AG08395 (cell line): ENCODE results near the gene ZXDA.
"Not testable (repeated sequence)": the region's sequence is repeated elsewhere in the genome, so short reads cannot be mapped to it uniquely, and the experiment has no call there.

Experiments
- DNase-seq: peaks from one replicate; pipeline ENCODE4 v3.0.0; 2012; ENCODE audit warnings: mixed read lengths, low spot score

Gene ZXDA

GRCh38 chrX:57910287-57910912 is at the start of gene ZXDA:
TSS of gene ZXDA (minus strand) at chrX:57910458. CDS start at chrX:57910420, 38 bp downstream.
- DNase-seq = not testable (repeated sequence)

- no peak for DNase-seq
Observed at GRCh38 chrX:57952320-57952678, 42.0 kb upstream of the ZXDA start.

DNA sequence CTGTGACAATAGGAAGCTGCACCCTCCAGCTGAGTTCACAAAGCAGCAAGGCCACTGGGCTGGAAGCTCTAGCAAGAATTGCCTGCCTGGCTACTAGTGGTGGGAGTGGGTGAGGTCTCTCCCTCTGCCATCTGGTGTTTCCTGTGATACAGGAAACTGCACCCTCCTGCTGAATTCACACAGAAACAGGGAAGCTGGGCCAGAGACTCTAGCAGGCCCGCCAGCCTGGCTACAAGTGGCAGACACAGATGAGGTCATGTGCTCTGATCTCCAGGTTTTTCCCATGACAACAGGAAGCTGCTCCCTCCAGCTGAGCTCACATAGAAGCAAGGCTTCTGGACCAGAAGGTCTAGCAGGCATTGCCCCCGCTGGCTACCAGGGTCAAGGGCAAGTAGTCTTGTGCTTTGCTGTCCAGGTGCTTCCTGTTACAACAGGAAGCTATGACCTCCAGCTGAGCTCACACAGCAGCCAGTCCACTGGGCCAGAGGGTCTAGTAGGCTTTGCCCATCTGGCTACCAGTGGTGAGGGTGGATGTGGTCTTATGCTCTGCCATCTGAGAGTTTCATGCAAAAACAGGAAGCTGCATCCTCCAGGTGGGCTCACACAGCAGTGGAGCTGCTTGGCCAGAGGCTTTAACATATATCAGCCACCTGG is 41.5 kb upstream of the ZXDA start:
- no peak for DNase-seq

GRCh38 chrX:57933321-57933720 is 23.1 kb upstream of the ZXDA start:
- no peak for DNase-seq

DNA sequence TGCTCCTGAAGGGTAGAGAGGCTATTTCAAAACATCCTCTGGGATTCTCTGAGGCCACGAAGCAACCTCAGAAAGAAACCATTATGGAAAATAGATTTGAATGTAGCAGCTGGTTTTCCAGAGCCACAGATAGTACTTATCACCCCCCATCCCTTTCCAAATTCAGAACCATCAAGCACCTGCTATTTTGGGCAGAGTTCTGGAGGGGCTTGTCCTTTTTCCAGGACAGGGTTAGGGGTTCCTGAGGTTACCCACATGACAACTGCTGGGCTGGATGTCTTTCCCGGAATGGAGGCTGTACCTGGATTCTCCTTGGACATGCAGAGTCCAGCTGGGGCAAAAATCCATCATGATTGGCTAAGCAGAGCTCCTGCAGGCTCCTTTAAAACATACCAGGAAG is 22.0 kb upstream of the ZXDA start:
- DNase-seq = no peak

- no peak for DNase-seq
Observed at GRCh38 chrX:57930051-57930450, 19.8 kb upstream of the ZXDA start.

GRCh38 chrX:57929373-57929772 is 19.1 kb upstream of the ZXDA start:
- DNase-seq = peak; percentile 17

GRCh38 chrX:57925806-57926205 is 15.5 kb upstream of the ZXDA start:
- DNase-seq = no peak

DNA sequence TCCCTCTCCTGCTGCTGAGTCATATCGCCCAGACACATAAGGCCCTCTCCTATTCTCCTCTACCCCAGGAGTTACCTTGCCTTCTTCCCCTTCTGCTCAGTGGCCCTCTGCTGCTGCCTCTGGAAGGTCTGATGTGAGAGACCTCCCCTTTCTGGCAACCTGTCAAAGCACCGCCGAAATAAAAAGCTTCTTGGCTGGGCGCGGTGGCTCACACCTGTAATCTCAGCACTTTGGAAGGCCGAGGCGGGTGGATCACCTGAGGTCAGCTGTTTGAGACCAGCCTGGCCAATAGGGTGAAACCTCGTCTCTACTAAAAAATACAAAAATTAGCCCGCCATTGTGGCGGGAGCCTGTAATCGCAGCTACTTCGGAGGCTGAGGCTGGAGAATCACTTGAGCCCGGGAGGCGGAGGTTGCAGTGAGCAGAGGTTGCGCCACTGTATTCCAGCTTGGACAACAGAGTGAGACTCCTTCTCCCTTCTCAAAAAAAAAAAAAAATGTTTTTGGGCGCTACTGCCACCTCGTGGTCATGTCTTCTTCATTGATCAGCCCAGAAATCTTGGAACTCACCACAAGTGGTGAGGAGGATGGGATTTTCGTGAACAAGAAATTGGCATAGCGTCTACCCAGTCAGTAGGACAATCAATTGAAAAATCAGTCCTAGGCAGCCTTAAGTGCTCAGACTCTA is 8.6 kb upstream of the ZXDA start:
- DNase-seq = peak; percentile 11

- DNase-seq = no peak
Observed at GRCh38 chrX:57915680-57916079, 5.4 kb upstream of the ZXDA start.

DNA sequence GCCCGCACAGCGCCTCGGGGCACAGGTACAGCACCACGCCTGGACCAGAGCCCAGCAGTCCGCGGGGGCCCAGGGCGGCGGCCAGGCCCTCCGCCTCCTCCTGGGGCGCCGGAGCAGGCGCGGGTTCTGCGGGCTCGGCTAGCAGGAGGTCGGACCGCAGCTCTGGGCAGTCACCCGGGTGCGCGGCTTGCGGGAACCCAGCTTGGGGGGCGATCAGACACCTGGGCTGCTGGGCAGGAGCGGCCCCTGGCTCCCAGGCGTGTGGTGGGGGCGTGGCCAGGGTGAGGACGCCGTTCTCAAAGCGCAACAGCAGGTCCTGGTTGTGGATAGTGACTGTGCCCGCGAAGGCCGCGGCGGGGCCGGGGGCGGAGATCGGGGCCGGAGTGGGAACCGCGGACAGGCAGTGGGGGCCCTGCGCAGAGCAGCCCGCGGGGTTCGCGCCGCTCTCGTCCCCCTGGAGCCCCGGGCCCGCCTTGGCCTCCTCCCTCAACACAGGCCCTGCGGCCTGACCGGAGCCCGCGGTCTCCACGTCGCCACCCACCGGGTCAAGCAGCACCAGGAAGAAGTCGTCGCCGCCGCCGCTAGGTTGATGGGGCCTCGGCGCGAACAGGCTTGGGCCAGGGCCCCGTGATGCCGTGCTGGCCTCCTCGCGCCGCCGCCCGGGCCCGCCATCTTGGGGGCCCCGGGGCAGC is 517 bp downstream of the ZXDA start:
- not testable (repeated sequence) for DNase-seq

DNA sequence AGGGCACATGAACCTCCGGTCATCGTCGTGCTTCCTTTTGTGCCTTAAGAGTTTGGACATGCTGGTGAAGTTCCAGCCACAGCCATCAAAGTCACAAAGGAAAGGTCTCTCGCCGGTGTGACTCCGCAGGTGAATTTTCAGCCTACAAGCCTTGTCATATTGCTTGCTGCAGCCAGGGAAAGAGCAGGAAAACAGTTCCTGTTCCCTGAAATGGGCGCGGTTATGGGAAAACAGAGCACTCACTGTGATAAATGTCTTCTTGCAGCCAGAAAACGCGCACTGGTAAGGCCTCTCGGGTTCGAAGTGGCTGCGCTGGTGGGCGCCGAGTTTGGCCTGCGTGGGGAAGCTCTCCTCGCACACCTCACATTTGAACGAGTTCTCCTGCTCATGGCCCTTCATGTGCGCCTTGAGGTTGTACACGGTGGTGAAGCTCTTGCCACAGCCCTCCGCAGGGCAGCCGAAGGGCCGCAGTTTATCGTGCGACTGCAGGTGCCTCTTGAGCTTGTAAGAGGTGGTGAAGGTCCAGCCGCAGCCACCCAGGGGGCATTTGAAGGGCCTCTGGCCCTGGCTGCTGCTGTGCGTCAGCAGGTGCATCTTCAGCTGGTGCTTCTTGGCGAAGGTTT is 1.2 kb downstream of the ZXDA start:
- not testable (repeated sequence) for DNase-seq

- DNase-seq = peak; percentile 28
Observed at GRCh38 chrX:57906790-57907189, 3.5 kb downstream of the ZXDA start.

GRCh38 chrX:57905141-57905540 is 5.1 kb downstream of the ZXDA start:
- DNase-seq = no peak

GRCh38 chrX:57904176-57904880 is 5.9 kb downstream of the ZXDA start:
- DNase-seq = no peak

DNA sequence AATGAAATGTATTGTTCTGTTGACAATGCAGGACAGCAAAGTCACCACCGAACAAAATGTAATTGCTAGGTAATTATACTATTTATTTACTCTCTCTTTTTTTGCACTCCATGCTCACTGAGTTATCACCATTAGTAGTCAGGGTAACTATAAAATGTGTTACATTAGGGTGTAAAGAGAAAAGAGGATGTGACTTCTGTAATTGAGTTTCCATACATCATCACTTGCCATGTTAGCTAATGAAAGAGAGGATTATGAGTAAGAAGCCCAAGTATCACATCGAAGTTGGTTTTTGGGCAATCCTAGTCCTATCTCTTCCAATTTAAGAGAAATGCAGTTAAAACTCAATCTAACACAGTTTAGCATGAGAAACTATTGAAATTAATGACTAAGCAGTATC is 7.6 kb downstream of the ZXDA start:
- DNase-seq = no peak

DNA sequence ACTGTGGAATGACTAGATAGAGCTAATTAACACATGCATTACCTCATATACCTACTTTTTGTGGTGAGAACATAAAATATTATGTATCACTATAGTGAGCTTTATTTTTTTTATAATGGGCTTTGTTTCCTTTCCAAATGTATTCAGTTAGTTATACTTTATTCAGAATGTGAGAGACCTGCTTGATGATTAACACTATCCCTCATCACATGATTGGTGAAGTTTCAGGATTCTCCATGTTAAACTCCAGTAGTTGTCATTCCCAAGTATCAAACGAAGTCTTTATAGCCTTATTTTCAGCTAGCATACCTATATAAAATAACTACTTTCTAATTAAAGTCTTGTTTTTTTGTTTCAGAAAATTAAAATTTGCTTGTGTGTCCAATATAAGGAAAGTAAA is 8.8 kb downstream of the ZXDA start:
- DNase-seq = no peak

GRCh38 chrX:57900975-57901374 is 9.3 kb downstream of the ZXDA start:
- peak; percentile 12 for DNase-seq

- DNase-seq = no peak
Observed at GRCh38 chrX:57899906-57900305, 10.4 kb downstream of the ZXDA start.

- no peak for DNase-seq
Observed at GRCh38 chrX:57899064-57899463, 11.2 kb downstream of the ZXDA start.

GRCh38 chrX:57871463-57871862 is 38.8 kb downstream of the ZXDA start:
- no peak for DNase-seq
